Measurements from ENCODE around the gene ELP1. TPM values are rescaled to one million over a fixed set of nuclear protein-coding genes. Genes with fewer than 3 reads are reported as not detected.
"Not testable (repeated sequence)": the region's sequence is repeated elsewhere in the genome, so short reads cannot be mapped to it uniquely, and the experiment has no call there.

The ELP1 gene
- total RNA-seq, 4 donors from 2014 or later = 21.6 to 61.4 (median 25.7) TPM

DNA sequence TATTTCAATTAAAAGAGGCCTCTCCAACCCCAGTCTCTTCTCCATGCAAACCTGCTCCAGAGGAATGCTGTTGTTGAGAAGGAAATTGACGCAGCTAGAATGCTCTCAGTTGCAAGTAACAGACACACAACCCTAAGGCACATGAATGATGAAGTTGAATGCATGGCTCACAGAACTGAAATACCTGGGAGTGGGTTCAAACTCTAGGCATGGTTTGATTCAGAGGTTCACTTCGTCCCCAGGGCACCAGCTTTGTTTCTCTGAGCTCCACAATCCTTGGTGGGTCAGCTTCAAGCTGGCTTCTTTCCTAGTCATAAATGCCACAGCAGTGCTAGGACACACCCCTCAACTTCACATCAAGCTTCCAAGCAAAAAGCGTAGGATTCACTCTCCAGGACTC lies 82.8 kb downstream of the ELP1 start:
- no peak overlapping the region for H3K4me3 ChIP-seq
- H3K36me3 ChIP-seq = no peaks in the 10 kb centered on the region
- H3K27ac ChIP-seq = no peak overlapping the region
- no peaks in the 10 kb centered on the region for H3K4me1 ChIP-seq
- no peak for TF ChIP-seq EP300 (IDR thresholded peaks at IDR 0.05)
- TF ChIP-seq CTCF (IDR thresholded peaks at IDR 0.05) = no peak
- no peak for TF ChIP-seq POLR2A (IDR thresholded peaks at IDR 0.05)
- H3K27me3 ChIP-seq = no peaks in the 10 kb centered on the region
- H3K9me3 ChIP-seq = no peaks in the 10 kb centered on the region
- 74 to 82% methylated on average over 3 of the region's 3 CpGs for WGBS, 2 donors
- no peak for DNase-seq (ENCODE audit: low spot score in 2 of 2)

- H3K27ac ChIP-seq = no peak overlapping the region
- no peaks in the 10 kb centered on the region for H3K9me3 ChIP-seq
- no peaks in the 10 kb centered on the region for H3K27me3 ChIP-seq
- TF ChIP-seq POLR2A (IDR thresholded peaks at IDR 0.05) = no peak
- no peak for TF ChIP-seq EP300 (IDR thresholded peaks at IDR 0.05)
- no peak for TF ChIP-seq CTCF (IDR thresholded peaks at IDR 0.05)
- H3K4me3 ChIP-seq = no peak overlapping the region
- 93 to 97% methylated on average over 3 of the region's 3 CpGs for WGBS, 2 donors
- no peaks in the 10 kb centered on the region for H3K4me1 ChIP-seq
- no peaks in the 10 kb centered on the region for H3K36me3 ChIP-seq
- DNase-seq (ENCODE audit: low spot score in 2 of 2) = no peak
Observed at GRCh38 chr9:108850293-108850897, 83.5 kb downstream of the ELP1 start.

DNA sequence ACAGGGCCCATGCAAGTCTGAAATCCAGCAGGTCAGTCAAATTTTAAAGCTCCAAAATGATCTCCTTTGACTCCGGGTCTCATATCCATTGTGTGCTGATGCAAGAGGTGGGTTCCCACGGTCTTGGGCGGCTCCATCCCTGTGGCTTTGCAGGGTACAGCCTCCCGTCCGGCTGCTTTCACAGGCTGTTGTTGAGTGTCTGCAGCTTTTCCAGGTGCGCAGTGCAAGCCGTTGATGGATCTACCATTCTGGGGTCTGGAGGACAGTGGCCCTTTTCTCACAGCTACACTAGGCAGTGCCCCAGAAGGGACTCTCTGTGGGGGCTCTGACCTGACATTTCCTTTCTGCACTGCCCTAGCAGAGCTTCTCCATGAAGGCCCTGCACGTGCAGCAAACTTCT lies 85.6 kb downstream of the ELP1 start:
- DNase-seq (ENCODE audit: low spot score in 2 of 2); H3K27ac ChIP-seq; H3K4me1 ChIP-seq; H3K36me3 ChIP-seq; H3K4me3 ChIP-seq; H3K9me3 ChIP-seq; H3K27me3 ChIP-seq: not testable (repeated sequence)
- WGBS, 2 donors = 93 to 97% methylated on average over 6 of the region's 8 CpGs

- Histone ChIP-seq H3K36me3 (no peaks in the 10 kb centered on the region), H3K27me3 (no peaks in the 10 kb centered on the region), H3K9me3 (no peaks in the 10 kb centered on the region), H3K27ac (no peak overlapping the region), H3K4me3 (no peak overlapping the region), H3K4me1 (peaks cover 0 to 7% (median 0%) of the 10 kb centered on the region in 4 donors)
- TF ChIP-seq EP300 (IDR thresholded peaks at IDR 0.05) (no peak), POLR2A (IDR thresholded peaks at IDR 0.05) (no peak)
- DNase-seq (ENCODE audit: low spot score in 2 of 2) = no peak
- 87 to 93% methylated on average over 2 of the region's 2 CpGs for WGBS, 2 donors
Observed at GRCh38 chr9:108845947-108846346, 88.0 kb downstream of the ELP1 start.

DNA sequence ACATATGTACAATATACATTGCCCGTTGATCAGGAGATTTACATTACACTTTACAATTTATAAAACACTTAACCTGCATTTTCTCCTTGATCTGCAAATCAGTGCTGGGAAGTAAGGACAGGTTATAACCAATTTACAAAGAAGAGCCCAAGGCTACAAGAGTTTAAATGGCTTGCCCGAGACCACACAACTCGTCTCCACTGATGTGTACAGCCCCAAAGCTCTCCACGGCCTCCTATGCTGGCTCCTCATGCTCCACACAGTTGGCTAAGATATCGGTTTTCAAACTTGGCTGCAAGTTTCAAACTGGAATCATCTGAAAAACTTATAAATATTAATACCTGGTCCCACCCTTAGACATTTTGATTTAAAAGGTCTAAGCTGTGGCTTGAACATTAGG lies 88.4 kb downstream of the ELP1 start:
- Histone ChIP-seq H3K27ac (no peak overlapping the region), H3K36me3 (no peaks in the 10 kb centered on the region), H3K4me1 (peaks cover 0 to 7% (median 0%) of the 10 kb centered on the region in 4 donors), H3K27me3 (no peaks in the 10 kb centered on the region), H3K9me3 (no peaks in the 10 kb centered on the region), H3K4me3 (no peak overlapping the region)
- no peak for TF ChIP-seq POLR2A (IDR thresholded peaks at IDR 0.05)
- TF ChIP-seq CTCF (IDR thresholded peaks at IDR 0.05) = no peak
- TF ChIP-seq EP300 (IDR thresholded peaks at IDR 0.05) = no peak
- WGBS, 2 donors = 70 to 81% methylated on average over 5 of the region's 5 CpGs
- DNase-seq (ENCODE audit: low spot score in 2 of 2) = no peak

GRCh38 chr9:108844856-108845255 lies 89.1 kb downstream of the ELP1 start:
- TF ChIP-seq EP300 (IDR thresholded peaks at IDR 0.05) (no peak), CTCF (IDR thresholded peaks at IDR 0.05) (no peak), POLR2A (IDR thresholded peaks at IDR 0.05) (no peak)
- H3K9me3 ChIP-seq = no peaks in the 10 kb centered on the region
- H3K36me3 ChIP-seq = no peaks in the 10 kb centered on the region
- H3K4me1 ChIP-seq = peaks cover 0 to 7% (median 0%) of the 10 kb centered on the region in 4 donors
- 67 to 70% methylated on average over 2 of the region's 2 CpGs for WGBS, 2 donors
- no peaks in the 10 kb centered on the region for H3K27me3 ChIP-seq
- no peak for DNase-seq (ENCODE audit: low spot score in 2 of 2)
- H3K4me3 ChIP-seq = no peak overlapping the region
- H3K27ac ChIP-seq = no peak overlapping the region
